HCT116 (cell line): ENCODE data around the gene KLF6. TPM values are rescaled to one million over a fixed set of nuclear protein-coding genes. Genes with fewer than 3 reads are reported as not detected.
A peak's percentile ranks its signal among the peaks of the same experiment; 100 is the strongest.

Source experiments
- ATAC-seq: fragments of 200-7000 bp; cut with Tn5 transposase; 2 replicates; pipeline ENCODE4 v1.9.1; 2020; ENCODE audit warnings: mild to moderate bottlenecking, moderate library complexity
- BruUV-seq: library from RNA; stranded (reverse); fragments of 400-500 nt; replicated peaks from 2 replicates; lab custom pipeline; 2021; lab: Mats Ljungman, UMichigan
- CTCF ChIA-PET: fragments of 300-600 bp; sonication (Branson Sonifier 250); formaldehyde crosslinking; loops from one replicate; lab custom pipeline; 2021; ENCODE audit warnings: antibody characterized with exemption; lab: Charles Lee
- POLR2A ChIA-PET: fragments of 300-600, 350-600 bp; sonication (Branson Sonifier 250); formaldehyde crosslinking; loops from one replicate; lab custom pipeline; 2021; ENCODE audit warnings: antibody characterized with exemption; lab: Charles Lee
- RAD21 ChIA-PET, 2 experiments: fragments of 300-600 bp; sonication (Branson Sonifier 250); formaldehyde crosslinking; loops; one replicate each; lab custom pipeline; 2023; ENCODE audit warnings: low total read pairs in 2 of 2; ENCODE audit not compliant: uncharacterized antibody in 2 of 2, unreplicated experiment in 2 of 2, low non-redundant PET in 1 of 2; lab: Charles Lee
- DNase-seq: peaks from one replicate; pipeline ENCODE4 v3.0.0-alpha.2; 2010; ENCODE audit warnings: low read depth, low spot score
- H2AFZ ChIP-seq: fragments of 200-600 bp; shearing (Covaris generic), sonication (generic); 2 replicates; pipeline ENCODE4 v1.6.1; 2017; ENCODE audit warnings: low read depth, mixed run types, mixed read lengths, antibody characterized with exemption, low read length; ENCODE audit not compliant: poor library complexity, severe bottlenecking
- H3K27ac ChIP-seq: 2 replicates; pipeline ENCODE4 v1.5.1; 2012; ENCODE audit warnings: low read depth, low read length
- H3K27me3 ChIP-seq: fragments of 200-600 bp; sonication (generic); 2 replicates; pipeline ENCODE4 v1.6.1; 2016; ENCODE audit warnings: mixed run types, low read length, mixed read lengths; ENCODE audit not compliant: insufficient read depth
- H3K36me3 ChIP-seq, 2 experiments: fragments of 200-500 bp in 1 of 2; fragments of 200-600 bp in 1 of 2; sonication (Bioruptor generic) in 1 of 2; sonication (generic) in 1 of 2; 2 replicates each; pipeline versions ENCODE4 v1.5.1 to v1.6.1; 2014 to 2016; ENCODE audit warnings: low read length in 2 of 2, inconsistent platforms in 1 of 2, mixed read lengths in 1 of 2, mixed run types in 1 of 2; ENCODE audit not compliant: insufficient read depth in 2 of 2, control insufficient read depth in 1 of 2
- H3K4me1 ChIP-seq, 2 experiments: fragments of 200-600 bp in 1 of 2; sonication (generic) in 1 of 2; 2 replicates each; pipeline versions ENCODE4 v1.5.1 to v1.6.1; 2012 to 2017; ENCODE audit warnings: low read length in 2 of 2, inconsistent platforms in 1 of 2, mild to moderate bottlenecking in 1 of 2, mixed read lengths in 1 of 2, mixed run types in 1 of 2, moderate library complexity in 1 of 2; ENCODE audit not compliant: insufficient read depth in 2 of 2, control insufficient read depth in 1 of 2
- H3K4me2 ChIP-seq: fragments of 200-600 bp; sonication (generic); 2 replicates; pipeline ENCODE4 v1.6.1; 2017; ENCODE audit warnings: mixed run types, low read length, mixed read lengths
- H3K4me3 ChIP-seq, 2 experiments: fragments of 200-600 bp in 1 of 2; sonication (generic) in 1 of 2; replicated peaks in 1 of 2; 2 replicates each; pipeline ENCODE4 v1.5.1; 2011 to 2016; ENCODE audit warnings: low read length in 2 of 2, control low read depth in 1 of 2, low read depth in 1 of 2, mild to moderate bottlenecking in 1 of 2, mixed read lengths in 1 of 2, mixed run types in 1 of 2
- H3K79me2 ChIP-seq: fragments of 200-600 bp; sonication (generic); 2 replicates; pipeline ENCODE4 v1.6.1; 2017; ENCODE audit warnings: mild to moderate bottlenecking, mixed run types, low read length, moderate library complexity, mixed read lengths; ENCODE audit not compliant: insufficient read depth
- H3K9ac ChIP-seq: fragments of 200-600 bp; sonication (generic); 2 replicates; pipeline ENCODE4 v1.6.1; 2016; ENCODE audit warnings: low read length, mixed read lengths
- H3K9me2 ChIP-seq: fragments of 200-600 bp; sonication (generic), shearing (Covaris generic); 2 replicates; pipeline ENCODE4 v1.6.1; 2017; ENCODE audit warnings: mixed run types, mild to moderate bottlenecking, moderate library complexity; ENCODE audit not compliant: insufficient read depth
- H3K9me3 ChIP-seq, 2 experiments: fragments of 200-500 bp in 1 of 2; fragments of 200-600 bp in 1 of 2; sonication (Bioruptor generic) in 1 of 2; sonication (generic) in 1 of 2; 2 replicates each; pipeline ENCODE4 v1.6.1; 2014 to 2017; ENCODE audit warnings: low read length in 2 of 2, mixed read lengths in 2 of 2, inconsistent platforms in 1 of 2, low read depth in 1 of 2, mild to moderate bottlenecking in 1 of 2, mixed run types in 1 of 2, moderate library complexity in 1 of 2; ENCODE audit not compliant: control insufficient read depth in 1 of 2, insufficient read depth in 1 of 2
- H4K20me1 ChIP-seq: fragments of 200-600 bp; sonication (generic), shearing (Covaris generic); 2 replicates; pipeline ENCODE4 v1.6.1; 2017; ENCODE audit warnings: mixed run types, mild to moderate bottlenecking, moderate library complexity; ENCODE audit not compliant: insufficient read depth
- CBX3 ChIP-seq: IDR thresholded peaks from 2 replicates; pipeline ENCODE4 v1.6.1; 2012; ENCODE audit warnings: low read depth
- EZH2 ChIP-seq: fragments of 200-600 bp; sonication (generic); IDR thresholded peaks from 2 replicates; pipeline ENCODE4 v1.6.1; 2017; ENCODE audit warnings: antibody characterized with exemption, mixed run types
- EZH2phosphoT487 ChIP-seq: fragments of 200-600 bp; IDR thresholded peaks from 2 replicates; pipeline ENCODE4 v1.6.1; 2018; ENCODE audit warnings: antibody characterized with exemption, borderline replicate concordance
- FOSL1 ChIP-seq: IDR thresholded peaks from 2 replicates; pipeline ENCODE4 v1.6.1; 2012; ENCODE audit warnings: low read depth
- JUND ChIP-seq: IDR thresholded peaks from 2 replicates; pipeline ENCODE4 v1.6.1; 2012
- POLR2A ChIP-seq: IDR thresholded peaks from 2 replicates; pipeline ENCODE4 v1.7.0; 2011; ENCODE audit warnings: borderline replicate concordance; ENCODE audit not compliant: insufficient read depth, insufficient read length; ENCODE audit errors: extremely low read depth
- POLR2AphosphoS5 ChIP-seq: IDR thresholded peaks from 2 replicates; pipeline ENCODE4 v1.6.1; 2011; ENCODE audit warnings: mild to moderate bottlenecking, low read depth, low read length, moderate library complexity
- RAD21 ChIP-seq: IDR thresholded peaks from 2 replicates; pipeline ENCODE4 v1.6.1; 2012; ENCODE audit warnings: low read depth, mild to moderate bottlenecking
- SIN3A ChIP-seq: IDR thresholded peaks from 2 replicates; pipeline ENCODE4 v1.6.1; 2012; ENCODE audit warnings: low read depth
- SP1 ChIP-seq: IDR thresholded peaks from 2 replicates; pipeline ENCODE4 v1.6.1; 2012; ENCODE audit warnings: low read depth
- SRF ChIP-seq: IDR thresholded peaks from 2 replicates; pipeline ENCODE4 v1.6.1; 2012; ENCODE audit warnings: low read depth
- TCF7L2 ChIP-seq: IDR thresholded peaks from 2 replicates; pipeline ENCODE4 v1.7.0; 2011; ENCODE audit warnings: borderline replicate concordance, inconsistent platforms; ENCODE audit not compliant: insufficient read depth, insufficient read length; ENCODE audit errors: extremely low read depth
- ZFX ChIP-seq: fragments of 450-650 bp; IDR thresholded peaks from 2 replicates; pipeline ENCODE4 v1.6.1; 2017
- intact Hi-C: fragments of 100-400 bp; cut with micrococcal nuclease; formaldehyde crosslinking; loops from 2 replicates; pipeline ENCODE4 v1.10.0; 2022
- total RNA-seq: library from RNA; stranded (reverse); gene quantifications from one replicate; pipeline ENCODE4 v1.2.1, GENCODE V29; 2021; ENCODE audit not compliant: unreplicated experiment
- TF ChIP-seq, protein P1 (sequence below), 3 experiments: fragments of 200-600 bp in 1 of 3; sonication (generic) in 1 of 3; IDR thresholded peaks in 2 of 3; conservative IDR thresholded peaks in 1 of 3; 2 replicates each; pipeline ENCODE4 v1.5.1; 2012 to 2017; ENCODE audit warnings: low read depth in 2 of 3, low read length in 2 of 3, antibody characterized with exemption in 1 of 3, borderline replicate concordance in 1 of 3, control low read depth in 1 of 3, mild to moderate bottlenecking in 1 of 3, mixed read lengths in 1 of 3, mixed run types in 1 of 3, moderate library complexity in 1 of 3; ENCODE audit not compliant: insufficient read depth in 1 of 3
- TF ChIP-seq, protein P2 (sequence below): IDR thresholded peaks from 2 replicates; pipeline ENCODE4 v1.6.1; 2012
- TF ChIP-seq, protein P3 (sequence below): IDR thresholded peaks from 2 replicates; pipeline ENCODE4 v1.6.1; 2012; ENCODE audit warnings: low read depth
- TF ChIP-seq, protein P4 (sequence below): IDR thresholded peaks from 2 replicates; pipeline ENCODE4 v1.6.1; 2012

Gene KLF6
- total RNA-seq, 1 experiment from 2014 or later = 82.2 TPM

DNA sequence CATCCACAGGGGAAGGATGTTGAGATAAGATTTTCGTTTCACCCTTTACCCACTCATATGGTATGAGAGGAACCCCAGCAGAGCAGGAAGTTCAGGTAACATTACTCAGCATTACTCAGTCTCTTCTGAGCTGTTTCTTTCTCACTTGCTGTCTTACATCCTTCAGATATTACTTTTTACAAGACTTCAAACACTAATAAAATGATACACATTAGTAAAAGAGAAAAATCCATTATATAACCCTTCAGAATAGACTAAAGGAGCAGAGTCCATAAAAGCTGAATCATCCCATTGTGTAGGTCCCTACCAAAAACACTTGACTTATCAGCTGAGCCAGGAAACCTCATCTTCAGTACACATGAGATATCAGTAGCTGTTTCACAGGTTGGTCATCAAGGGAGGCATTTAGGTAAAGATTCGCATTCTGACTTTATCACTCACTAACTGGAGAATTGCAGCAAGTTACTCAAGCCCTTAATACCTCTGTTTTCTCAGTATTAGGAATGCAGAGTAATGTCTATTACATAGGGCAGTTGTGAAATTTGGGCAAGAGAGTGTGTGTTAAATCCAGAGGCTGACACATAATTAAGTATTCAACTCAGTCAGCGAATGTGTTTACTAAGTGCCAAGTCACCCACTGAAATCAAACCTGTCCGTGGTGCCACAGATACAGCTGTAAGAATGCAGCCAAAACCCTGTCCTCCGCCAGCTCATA, 44.7 kb downstream of the KLF6 start (continued):
- TF ChIP-seq, protein P1, sequence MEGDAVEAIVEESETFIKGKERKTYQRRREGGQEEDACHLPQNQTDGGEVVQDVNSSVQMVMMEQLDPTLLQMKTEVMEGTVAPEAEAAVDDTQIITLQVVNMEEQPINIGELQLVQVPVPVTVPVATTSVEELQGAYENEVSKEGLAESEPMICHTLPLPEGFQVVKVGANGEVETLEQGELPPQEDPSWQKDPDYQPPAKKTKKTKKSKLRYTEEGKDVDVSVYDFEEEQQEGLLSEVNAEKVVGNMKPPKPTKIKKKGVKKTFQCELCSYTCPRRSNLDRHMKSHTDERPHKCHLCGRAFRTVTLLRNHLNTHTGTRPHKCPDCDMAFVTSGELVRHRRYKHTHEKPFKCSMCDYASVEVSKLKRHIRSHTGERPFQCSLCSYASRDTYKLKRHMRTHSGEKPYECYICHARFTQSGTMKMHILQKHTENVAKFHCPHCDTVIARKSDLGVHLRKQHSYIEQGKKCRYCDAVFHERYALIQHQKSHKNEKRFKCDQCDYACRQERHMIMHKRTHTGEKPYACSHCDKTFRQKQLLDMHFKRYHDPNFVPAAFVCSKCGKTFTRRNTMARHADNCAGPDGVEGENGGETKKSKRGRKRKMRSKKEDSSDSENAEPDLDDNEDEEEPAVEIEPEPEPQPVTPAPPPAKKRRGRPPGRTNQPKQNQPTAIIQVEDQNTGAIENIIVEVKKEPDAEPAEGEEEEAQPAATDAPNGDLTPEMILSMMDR (IDR thresholded peaks at IDR 0.05 in 2 of 3, conservative IDR thresholded peaks at IDR 0.05 in 1 of 3; ENCODE audit: borderline replicate concordance in 1 of 3, insufficient read depth in 1 of 3, low read depth in 2 of 3, low read length in 2 of 3) = no peak
- TF ChIP-seq ZFX (no peak), CBX3 (no peak)

DNA sequence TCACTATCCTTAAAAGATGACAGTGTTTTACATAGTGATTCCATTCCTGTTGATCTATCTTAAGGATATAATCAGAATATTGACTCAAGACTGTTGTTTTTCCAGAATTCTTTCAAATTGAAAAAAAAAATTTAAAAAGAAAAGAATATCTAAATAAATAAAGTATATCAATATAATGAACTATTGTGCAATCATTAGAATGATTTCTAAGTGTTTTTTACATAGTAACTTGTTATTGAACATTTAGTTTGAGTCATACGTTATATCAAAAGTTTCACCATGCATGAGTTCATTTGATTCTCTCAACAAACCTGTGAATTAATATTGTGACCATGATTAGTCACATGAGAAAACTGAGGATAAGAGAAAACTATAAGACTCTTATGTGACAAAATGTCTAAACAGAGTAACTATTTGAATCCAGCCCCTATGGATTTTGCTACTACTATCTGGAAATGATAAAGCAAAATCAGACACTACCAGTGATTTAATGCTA, 46.1 kb downstream of the KLF6 start:
- H3K9me3 ChIP-seq = no peaks in the 10 kb centered on the region
- ChIA-PET POLR2A (interaction anchor here (1.8 kb wide), 1 partner anchor 46 kb away, joined by 8 read pairs; the partner anchor contains the start of gene KLF6), RAD21 (no interaction called here), CTCF (no interaction called here)
- no peaks in the 10 kb centered on the region for H3K79me2 ChIP-seq
- H3K27ac ChIP-seq = no peak overlapping the region
- ATAC-seq (no peak), DNase-seq (no peak)
- intact Hi-C loops = no loop called here
- no peaks in the 10 kb centered on the region for H4K20me1 ChIP-seq
- H3K4me1 ChIP-seq = peaks cover 0 to 19% of the 10 kb centered on the region in 2 experiments; a peak in 2 of 4 replicates
- no peak overlapping the region for H3K9ac ChIP-seq
- H2AFZ ChIP-seq = peak overlapping the region; percentile 95
- H3K36me3 ChIP-seq = no peaks in the 10 kb centered on the region
- no peaks in the 10 kb centered on the region for H3K9me2 ChIP-seq
- no TSS peak for BruUV-seq
- H3K4me3 ChIP-seq = no peak overlapping the region
- no peak overlapping the region for H3K4me2 ChIP-seq
- no peaks in the 10 kb centered on the region for H3K27me3 ChIP-seq
- TF ChIP-seq SP1 (no peak), JUND (no peak), SIN3A (no peak), RAD21 (no peak), CBX3 (no peak), EZH2phosphoT487 (no peak), TCF7L2 (no peak), POLR2A (no peak), EZH2 (no peak), SRF (no peak), POLR2AphosphoS5 (no peak), ZFX (no peak), FOSL1 (no peak)
- TF ChIP-seq, protein P2, sequence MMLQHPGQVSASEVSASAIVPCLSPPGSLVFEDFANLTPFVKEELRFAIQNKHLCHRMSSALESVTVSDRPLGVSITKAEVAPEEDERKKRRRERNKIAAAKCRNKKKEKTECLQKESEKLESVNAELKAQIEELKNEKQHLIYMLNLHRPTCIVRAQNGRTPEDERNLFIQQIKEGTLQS = no peak
- TF ChIP-seq, protein P3, sequence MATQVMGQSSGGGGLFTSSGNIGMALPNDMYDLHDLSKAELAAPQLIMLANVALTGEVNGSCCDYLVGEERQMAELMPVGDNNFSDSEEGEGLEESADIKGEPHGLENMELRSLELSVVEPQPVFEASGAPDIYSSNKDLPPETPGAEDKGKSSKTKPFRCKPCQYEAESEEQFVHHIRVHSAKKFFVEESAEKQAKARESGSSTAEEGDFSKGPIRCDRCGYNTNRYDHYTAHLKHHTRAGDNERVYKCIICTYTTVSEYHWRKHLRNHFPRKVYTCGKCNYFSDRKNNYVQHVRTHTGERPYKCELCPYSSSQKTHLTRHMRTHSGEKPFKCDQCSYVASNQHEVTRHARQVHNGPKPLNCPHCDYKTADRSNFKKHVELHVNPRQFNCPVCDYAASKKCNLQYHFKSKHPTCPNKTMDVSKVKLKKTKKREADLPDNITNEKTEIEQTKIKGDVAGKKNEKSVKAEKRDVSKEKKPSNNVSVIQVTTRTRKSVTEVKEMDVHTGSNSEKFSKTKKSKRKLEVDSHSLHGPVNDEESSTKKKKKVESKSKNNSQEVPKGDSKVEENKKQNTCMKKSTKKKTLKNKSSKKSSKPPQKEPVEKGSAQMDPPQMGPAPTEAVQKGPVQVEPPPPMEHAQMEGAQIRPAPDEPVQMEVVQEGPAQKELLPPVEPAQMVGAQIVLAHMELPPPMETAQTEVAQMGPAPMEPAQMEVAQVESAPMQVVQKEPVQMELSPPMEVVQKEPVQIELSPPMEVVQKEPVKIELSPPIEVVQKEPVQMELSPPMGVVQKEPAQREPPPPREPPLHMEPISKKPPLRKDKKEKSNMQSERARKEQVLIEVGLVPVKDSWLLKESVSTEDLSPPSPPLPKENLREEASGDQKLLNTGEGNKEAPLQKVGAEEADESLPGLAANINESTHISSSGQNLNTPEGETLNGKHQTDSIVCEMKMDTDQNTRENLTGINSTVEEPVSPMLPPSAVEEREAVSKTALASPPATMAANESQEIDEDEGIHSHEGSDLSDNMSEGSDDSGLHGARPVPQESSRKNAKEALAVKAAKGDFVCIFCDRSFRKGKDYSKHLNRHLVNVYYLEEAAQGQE = no peak
- TF ChIP-seq, protein P4, sequence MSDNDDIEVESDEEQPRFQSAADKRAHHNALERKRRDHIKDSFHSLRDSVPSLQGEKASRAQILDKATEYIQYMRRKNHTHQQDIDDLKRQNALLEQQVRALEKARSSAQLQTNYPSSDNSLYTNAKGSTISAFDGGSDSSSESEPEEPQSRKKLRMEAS = no peak
- TF ChIP-seq, protein P1 (IDR thresholded peaks at IDR 0.05 in 2 of 3, conservative IDR thresholded peaks at IDR 0.05 in 1 of 3; ENCODE audit: borderline replicate concordance in 1 of 3, insufficient read depth in 1 of 3, low read depth in 2 of 3, low read length in 2 of 3) = no peak
